A673 (cell line): ENCODE results near the gene AGR3. TPM values are rescaled to one million over a fixed set of nuclear protein-coding genes. Genes with fewer than 3 reads are reported as not detected.

ENCODE experiments used
- BruUV-seq: library from RNA; stranded (reverse); fragments of 400-500 nt; replicated peaks from 2 replicates; lab custom pipeline; 2021; lab: Mats Ljungman, UMichigan
- CTCF ChIA-PET: fragments of 300-600 bp; sonication (Branson Sonifier 250); formaldehyde crosslinking; loops from one replicate; lab custom pipeline; 2022; ENCODE audit warnings: antibody characterized with exemption; lab: Charles Lee
- POLR2A ChIA-PET: fragments of 300-600 bp; sonication (Branson Sonifier 250); formaldehyde crosslinking; loops from one replicate; lab custom pipeline; 2022; ENCODE audit warnings: antibody characterized with exemption; ENCODE audit not compliant: low non-redundant PET; lab: Charles Lee
- DNase-seq: peaks from one replicate; pipeline ENCODE4 v3.0.0-alpha.2; 2015; ENCODE audit warnings: low spot score
- H3K27ac ChIP-seq: fragments of 200-600 bp; sonication (generic); 2 replicates; pipeline ENCODE4 v1.5.1; 2016; ENCODE audit warnings: mixed run types, low read depth, mild to moderate bottlenecking, mixed read lengths, antibody characterized with exemption, low read length; ENCODE audit not compliant: poor library complexity, severe bottlenecking
- H3K27me3 ChIP-seq: fragments of 200-600 bp; sonication (generic); replicated peaks from 2 replicates; pipeline ENCODE4 v1.6.1; 2017; ENCODE audit warnings: mixed run types, low read depth, mild to moderate bottlenecking, mixed read lengths, antibody characterized with exemption, low read length; ENCODE audit not compliant: insufficient read depth, poor library complexity
- H3K36me3 ChIP-seq: fragments of 200-600 bp; sonication (generic); 2 replicates; pipeline ENCODE4 v1.6.1; 2016; ENCODE audit warnings: mixed run types, mild to moderate bottlenecking, mixed read lengths, antibody characterized with exemption, low read length; ENCODE audit not compliant: insufficient read depth, poor library complexity, severe bottlenecking
- H3K4me1 ChIP-seq: fragments of 200-600 bp; sonication (generic); 2 replicates; pipeline ENCODE4 v1.6.1; 2017; ENCODE audit warnings: mixed run types, mild to moderate bottlenecking, mixed read lengths, antibody characterized with exemption, low read length; ENCODE audit not compliant: insufficient read depth, poor library complexity, severe bottlenecking
- H3K4me3 ChIP-seq: fragments of 200-600 bp; sonication (generic); 2 replicates; pipeline ENCODE4 v1.5.1; 2016; ENCODE audit warnings: low read depth, mixed run types, mild to moderate bottlenecking, mixed read lengths, low read length; ENCODE audit not compliant: poor library complexity, severe bottlenecking
- H3K9me3 ChIP-seq: fragments of 200-600 bp; sonication (generic); 2 replicates; pipeline ENCODE4 v1.6.1; 2016; ENCODE audit warnings: mixed run types, low read depth, mild to moderate bottlenecking, mixed read lengths, antibody characterized with exemption, low read length; ENCODE audit not compliant: poor library complexity, severe bottlenecking
- EZH2 ChIP-seq: fragments of 200-600 bp; sonication (generic); IDR thresholded peaks from 2 replicates; pipeline ENCODE4 v1.6.1; 2017; ENCODE audit warnings: borderline replicate concordance, low read depth, mild to moderate bottlenecking, mixed read lengths, antibody characterized with exemption, low read length; ENCODE audit not compliant: poor library complexity, severe bottlenecking
- intact Hi-C: fragments of 100-400 bp; cut with micrococcal nuclease; formaldehyde crosslinking; loops from one replicate; pipeline ENCODE4 v1.10.0; 2022; ENCODE audit not compliant: unreplicated experiment
- total RNA-seq: library from RNA; stranded (reverse); gene quantifications from 2 replicates; pipeline ENCODE4 v1.2.3, GENCODE V29; 2021
- TF ChIP-seq, protein P1 (sequence below): fragments of 300-800, 200-600 bp; sonication (generic); conservative IDR thresholded peaks from 2 replicates; pipeline ENCODE4 v1.5.1; 2017; ENCODE audit warnings: low read depth, mild to moderate bottlenecking, antibody characterized with exemption, low read length, moderate library complexity, mixed read lengths

The AGR3 gene
- total RNA-seq, 1 experiment from 2014 or later: not detected

DNA sequence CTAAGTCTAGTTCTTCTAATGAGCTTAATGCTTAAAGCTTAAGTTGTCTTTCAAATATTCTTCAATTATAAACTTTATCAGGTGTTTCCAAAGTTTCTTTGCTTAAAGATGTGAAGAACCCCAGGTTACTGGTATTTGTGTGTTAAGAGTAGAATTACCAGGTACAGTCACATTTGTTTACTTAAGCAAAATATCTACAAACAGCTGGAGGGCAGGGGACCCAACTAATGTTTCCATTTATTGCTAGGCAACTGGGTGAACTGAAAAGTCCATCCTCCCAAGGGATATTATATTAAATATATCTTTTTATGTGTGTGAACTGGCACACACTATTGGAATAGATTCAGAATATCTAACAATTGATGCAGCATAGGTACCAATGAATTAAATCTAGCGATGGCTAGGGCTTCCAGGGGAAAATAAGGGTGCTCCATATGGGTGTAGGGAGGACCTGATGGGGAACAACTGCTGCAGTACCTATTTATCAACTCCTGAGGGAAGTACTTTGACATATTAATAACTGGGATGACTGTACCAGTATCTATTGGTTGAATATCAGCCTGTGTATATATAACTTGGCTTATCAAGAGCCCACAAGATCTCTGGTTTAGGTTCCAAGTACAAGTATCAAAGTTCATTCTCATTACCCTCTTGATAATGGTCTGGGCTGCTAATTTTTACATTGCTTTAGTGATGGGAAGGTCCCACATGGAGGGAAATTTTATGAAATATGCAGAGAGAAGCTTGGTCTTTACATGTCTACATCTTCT, 10.3 kb upstream of the AGR3 start:
- TF ChIP-seq, protein P1, sequence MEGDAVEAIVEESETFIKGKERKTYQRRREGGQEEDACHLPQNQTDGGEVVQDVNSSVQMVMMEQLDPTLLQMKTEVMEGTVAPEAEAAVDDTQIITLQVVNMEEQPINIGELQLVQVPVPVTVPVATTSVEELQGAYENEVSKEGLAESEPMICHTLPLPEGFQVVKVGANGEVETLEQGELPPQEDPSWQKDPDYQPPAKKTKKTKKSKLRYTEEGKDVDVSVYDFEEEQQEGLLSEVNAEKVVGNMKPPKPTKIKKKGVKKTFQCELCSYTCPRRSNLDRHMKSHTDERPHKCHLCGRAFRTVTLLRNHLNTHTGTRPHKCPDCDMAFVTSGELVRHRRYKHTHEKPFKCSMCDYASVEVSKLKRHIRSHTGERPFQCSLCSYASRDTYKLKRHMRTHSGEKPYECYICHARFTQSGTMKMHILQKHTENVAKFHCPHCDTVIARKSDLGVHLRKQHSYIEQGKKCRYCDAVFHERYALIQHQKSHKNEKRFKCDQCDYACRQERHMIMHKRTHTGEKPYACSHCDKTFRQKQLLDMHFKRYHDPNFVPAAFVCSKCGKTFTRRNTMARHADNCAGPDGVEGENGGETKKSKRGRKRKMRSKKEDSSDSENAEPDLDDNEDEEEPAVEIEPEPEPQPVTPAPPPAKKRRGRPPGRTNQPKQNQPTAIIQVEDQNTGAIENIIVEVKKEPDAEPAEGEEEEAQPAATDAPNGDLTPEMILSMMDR: no peak
- TF ChIP-seq EZH2: no peak
- Histone ChIP-seq H3K4me3 (no peak overlapping the region), H3K27me3 (no peaks in the 10 kb centered on the region), H3K9me3 (no peaks in the 10 kb centered on the region), H3K36me3 (no peaks in the 10 kb centered on the region), H3K4me1 (no peaks in the 10 kb centered on the region), H3K27ac (no peak overlapping the region)
- BruUV-seq: no TSS peak
- ChIA-PET CTCF (interaction anchor here (0.5 to 1.4 kb wide), 2 partner anchors 406 to 411 kb away, joined by 4 to 6 read pairs; no protein-coding TSS in a partner anchor), POLR2A (no interaction called here)
- no peak for DNase-seq
- intact Hi-C loops: loop anchor here (2.0 to 10.0 kb wide), 2 partner anchors 27 to 1453 kb away; no protein-coding TSS in a partner anchor

DNA sequence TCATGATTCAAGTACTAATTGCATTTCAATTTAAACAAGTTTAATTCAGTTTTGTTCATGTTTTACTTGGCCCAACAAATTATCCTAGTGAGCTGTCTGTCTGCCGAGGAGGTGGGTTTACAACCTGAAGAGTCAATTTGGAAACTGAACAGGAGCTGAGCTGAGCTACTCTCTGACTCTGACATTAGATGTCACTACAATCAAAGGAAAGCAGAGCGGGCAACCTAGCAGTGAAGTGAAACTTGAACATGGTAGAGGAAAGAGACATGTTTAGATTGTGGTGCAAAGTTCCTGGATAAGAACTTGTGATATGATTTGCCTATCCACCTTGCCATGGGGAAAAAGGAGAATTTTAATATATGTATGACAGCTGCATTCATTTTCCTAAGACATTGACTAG, 9.6 kb upstream of the AGR3 start:
- Histone ChIP-seq H3K36me3 (no peaks in the 10 kb centered on the region), H3K9me3 (no peaks in the 10 kb centered on the region), H3K4me1 (no peaks in the 10 kb centered on the region), H3K27me3 (no peaks in the 10 kb centered on the region), H3K4me3 (no peak overlapping the region), H3K27ac (no peak overlapping the region)
- no peak for TF ChIP-seq EZH2
- TF ChIP-seq, protein P1: peak; percentile 76
- no TSS peak for BruUV-seq
- ChIA-PET POLR2A (interaction anchor here (0.6 kb wide), 1 partner anchor 292 kb away, joined by 12 read pairs; no protein-coding TSS in a partner anchor), CTCF (interaction anchor here (0.5 to 1.4 kb wide), 4 partner anchors 407 to 915 kb away, joined by 3 to 6 read pairs (median 4); no protein-coding TSS in a partner anchor)
- intact Hi-C loops: loop anchor here (2.0 to 10.0 kb wide), 2 partner anchors 27 to 1453 kb away; no protein-coding TSS in a partner anchor
- peak; percentile 80 for DNase-seq

DNA sequence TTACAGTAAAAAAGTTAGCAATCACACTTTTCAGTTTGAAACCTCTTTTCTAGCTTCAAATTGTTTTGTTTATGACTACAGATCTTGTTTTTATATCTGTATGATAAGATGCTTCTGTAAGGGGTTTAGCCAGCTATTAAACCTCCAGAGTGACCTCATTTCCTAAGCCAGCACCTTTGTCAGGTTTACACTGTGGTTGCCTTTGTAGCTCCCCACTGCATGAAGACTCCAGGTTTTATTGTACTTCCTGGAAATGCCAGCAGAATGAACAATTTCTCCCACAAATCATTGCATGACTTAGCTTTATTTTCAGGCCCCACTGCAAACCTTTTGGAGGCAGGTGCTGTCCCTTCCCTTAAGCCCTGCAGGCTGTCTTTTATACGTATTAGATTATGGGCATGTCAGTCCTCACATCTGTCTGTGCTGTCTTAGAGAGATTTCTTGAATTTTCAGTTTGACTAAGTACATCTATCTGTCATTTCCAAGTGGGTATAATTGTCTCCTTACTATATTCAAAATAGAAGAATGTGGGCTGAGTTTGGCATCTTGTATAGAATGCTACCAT, 8.2 kb upstream of the AGR3 start:
- CTCF ChIA-PET: no interaction called here
- intact Hi-C loops: loop anchor here (2.0 to 10.0 kb wide), 2 partner anchors 29 to 1455 kb away; no protein-coding TSS in a partner anchor
- no peaks in the 10 kb centered on the region for H3K4me1 ChIP-seq
- DNase-seq: no peak
- no peaks in the 10 kb centered on the region for H3K36me3 ChIP-seq
- POLR2A ChIA-PET: no interaction called here
- no peaks in the 10 kb centered on the region for H3K9me3 ChIP-seq
- no TSS peak for BruUV-seq
- no peak overlapping the region for H3K27ac ChIP-seq
- TF ChIP-seq EZH2: no peak
- TF ChIP-seq, protein P1: no peak
- no peak overlapping the region for H3K4me3 ChIP-seq
- H3K27me3 ChIP-seq: no peaks in the 10 kb centered on the region
